ENCODE measurements around the gene CUL3.
"Not testable (repeated sequence)": the region's sequence is repeated elsewhere in the genome, so short reads cannot be mapped to it uniquely, and the experiment has no call there.

Gene CUL3

DNA sequence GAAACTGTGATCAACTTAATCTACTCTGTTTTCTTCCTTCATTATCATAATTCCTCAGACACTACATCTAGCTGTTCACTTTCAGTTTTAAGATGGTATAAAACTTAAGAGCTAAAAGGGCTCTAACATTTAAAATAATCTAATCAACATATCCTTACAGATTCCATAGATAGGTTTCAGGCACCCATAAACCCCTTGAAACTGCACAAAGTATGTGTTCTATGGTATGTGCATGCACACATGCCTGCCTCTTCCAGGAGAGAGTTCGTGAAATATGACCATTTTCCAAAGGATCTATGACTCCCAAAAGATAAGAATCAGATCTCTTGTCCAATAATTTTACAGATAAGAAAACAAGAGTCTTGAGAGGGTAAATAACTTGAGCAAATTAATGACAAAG lies 59.4 kb downstream of the CUL3 start:
- no peak overlapping the region for H3K9ac ChIP-seq
- no peaks in the 10 kb centered on the region for H3K27me3 ChIP-seq (ENCODE audit: insufficient read depth, low read depth)
- peaks cover 68% of the 10 kb centered on the region for H3K79me2 ChIP-seq (ENCODE audit: insufficient read depth, low read depth)
- no peak overlapping the region for H2AFZ ChIP-seq (ENCODE audit: low read depth)
- H3K27ac ChIP-seq, result no peak overlapping the region
- no peak overlapping the region for H3K4me3 ChIP-seq (IDR thresholded peaks at IDR 0.05; ENCODE audit: insufficient read depth, low read depth, low read length)
- peaks cover 40% of the 10 kb centered on the region for H4K20me1 ChIP-seq (ENCODE audit: insufficient read depth)
- H3K4me1 ChIP-seq (ENCODE audit: low read depth, poor library complexity, severe bottlenecking), result peaks cover 74% of the 10 kb centered on the region
- H3K4me2 ChIP-seq, result no peak overlapping the region
- TF ChIP-seq, protein P1, sequence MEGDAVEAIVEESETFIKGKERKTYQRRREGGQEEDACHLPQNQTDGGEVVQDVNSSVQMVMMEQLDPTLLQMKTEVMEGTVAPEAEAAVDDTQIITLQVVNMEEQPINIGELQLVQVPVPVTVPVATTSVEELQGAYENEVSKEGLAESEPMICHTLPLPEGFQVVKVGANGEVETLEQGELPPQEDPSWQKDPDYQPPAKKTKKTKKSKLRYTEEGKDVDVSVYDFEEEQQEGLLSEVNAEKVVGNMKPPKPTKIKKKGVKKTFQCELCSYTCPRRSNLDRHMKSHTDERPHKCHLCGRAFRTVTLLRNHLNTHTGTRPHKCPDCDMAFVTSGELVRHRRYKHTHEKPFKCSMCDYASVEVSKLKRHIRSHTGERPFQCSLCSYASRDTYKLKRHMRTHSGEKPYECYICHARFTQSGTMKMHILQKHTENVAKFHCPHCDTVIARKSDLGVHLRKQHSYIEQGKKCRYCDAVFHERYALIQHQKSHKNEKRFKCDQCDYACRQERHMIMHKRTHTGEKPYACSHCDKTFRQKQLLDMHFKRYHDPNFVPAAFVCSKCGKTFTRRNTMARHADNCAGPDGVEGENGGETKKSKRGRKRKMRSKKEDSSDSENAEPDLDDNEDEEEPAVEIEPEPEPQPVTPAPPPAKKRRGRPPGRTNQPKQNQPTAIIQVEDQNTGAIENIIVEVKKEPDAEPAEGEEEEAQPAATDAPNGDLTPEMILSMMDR (conservative IDR thresholded peaks at IDR 0.05; ENCODE audit: low read depth, low read length), result no peak
- no peaks in the 10 kb centered on the region for H3K36me3 ChIP-seq (ENCODE audit: insufficient read depth)

DNA sequence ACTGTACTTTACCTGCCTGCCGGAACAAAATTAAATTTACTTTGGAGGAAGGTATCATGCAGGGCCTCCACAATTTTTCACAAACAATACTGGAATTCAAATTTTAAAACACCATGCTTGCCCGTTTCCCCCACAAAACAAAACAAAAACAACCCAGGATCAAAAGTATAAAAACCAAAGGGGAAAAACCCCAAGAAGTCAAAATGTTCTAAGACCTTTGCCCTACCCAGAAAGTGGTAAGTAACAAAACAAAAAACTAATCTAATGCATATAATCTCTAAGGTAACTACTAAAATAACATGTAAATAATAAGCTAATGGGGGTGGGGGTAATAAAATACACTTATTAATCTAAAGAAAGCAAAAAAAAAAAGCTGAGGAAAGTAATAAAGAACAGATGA lies 60.5 kb downstream of the CUL3 start:
- H4K20me1 ChIP-seq (ENCODE audit: insufficient read depth), result peaks cover 38% of the 10 kb centered on the region
- H3K79me2 ChIP-seq (ENCODE audit: insufficient read depth, low read depth), result peaks cover 76% of the 10 kb centered on the region
- H3K27ac ChIP-seq, result no peak overlapping the region
- H3K4me3 ChIP-seq (IDR thresholded peaks at IDR 0.05; ENCODE audit: insufficient read depth, low read depth, low read length), result no peak overlapping the region
- no peaks in the 10 kb centered on the region for H3K27me3 ChIP-seq (ENCODE audit: insufficient read depth, low read depth)
- H3K36me3 ChIP-seq (ENCODE audit: insufficient read depth), result no peaks in the 10 kb centered on the region
- no peak overlapping the region for H3K9ac ChIP-seq
- peaks cover 78% of the 10 kb centered on the region for H3K4me1 ChIP-seq (ENCODE audit: low read depth, poor library complexity, severe bottlenecking)
- H2AFZ ChIP-seq (ENCODE audit: low read depth), result no peak overlapping the region
- H3K4me2 ChIP-seq, result peak overlapping the region; percentile 45; the same call in 1 of the 2 replicates
- TF ChIP-seq, protein P1 (conservative IDR thresholded peaks at IDR 0.05; ENCODE audit: low read depth, low read length), result no peak

DNA sequence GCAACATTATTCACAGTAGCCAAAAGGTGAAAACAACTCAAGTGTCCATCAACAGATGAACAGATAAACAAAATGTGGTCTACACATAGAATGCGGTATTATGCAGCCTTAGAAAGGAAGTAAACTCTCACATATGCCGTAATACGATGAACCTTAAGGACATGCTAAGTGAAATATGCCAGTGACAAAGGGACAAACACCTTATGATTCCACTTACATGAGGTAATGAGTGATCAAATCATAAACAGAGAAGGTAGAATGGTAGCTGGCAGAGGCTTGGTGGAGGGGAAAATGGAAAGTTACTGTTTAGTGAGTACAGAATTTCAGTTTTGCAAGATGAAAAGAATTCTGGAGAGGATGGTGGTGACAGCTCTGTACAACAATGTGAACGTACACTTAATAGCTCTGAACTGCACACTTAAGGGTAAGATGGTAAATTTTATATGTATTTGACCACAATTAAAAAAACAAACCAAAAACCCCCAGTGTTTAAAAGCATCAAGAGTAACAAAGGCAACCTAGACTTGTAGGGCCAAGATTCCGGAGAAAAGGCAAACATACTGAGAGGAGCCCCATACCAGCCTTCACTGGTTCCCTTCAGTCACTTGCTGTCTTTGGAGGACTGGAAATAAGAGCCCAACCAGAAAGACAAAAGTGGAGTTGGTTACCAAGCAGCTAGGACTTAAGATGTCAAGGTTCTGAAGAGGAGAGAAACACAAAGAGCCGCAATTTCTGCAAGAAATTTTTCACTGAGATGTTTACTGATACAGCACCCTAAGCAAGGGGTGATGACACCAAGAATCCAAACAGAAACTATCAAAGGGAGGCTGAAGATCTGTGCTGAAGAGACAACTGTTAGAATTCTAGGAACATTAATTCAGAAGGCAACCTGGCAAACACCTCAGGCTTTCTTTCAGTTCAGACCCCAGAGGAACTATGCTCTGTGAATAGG lies 61.3 kb downstream of the CUL3 start:
- H3K36me3 ChIP-seq (ENCODE audit: insufficient read depth), result no peaks in the 10 kb centered on the region
- TF ChIP-seq, protein P1 (conservative IDR thresholded peaks at IDR 0.05; ENCODE audit: low read depth, low read length), result no peak
- no peak overlapping the region for H2AFZ ChIP-seq (ENCODE audit: low read depth)
- H3K27me3 ChIP-seq (ENCODE audit: insufficient read depth, low read depth), result no peaks in the 10 kb centered on the region
- no peak overlapping the region for H3K9ac ChIP-seq
- no peak overlapping the region for H3K27ac ChIP-seq
- H3K4me1 ChIP-seq (ENCODE audit: low read depth, poor library complexity, severe bottlenecking), result peaks cover 83% of the 10 kb centered on the region
- H4K20me1 ChIP-seq (ENCODE audit: insufficient read depth), result peaks cover 40% of the 10 kb centered on the region
- H3K79me2 ChIP-seq (ENCODE audit: insufficient read depth, low read depth), result peaks cover 79% of the 10 kb centered on the region
- no peak overlapping the region for H3K4me3 ChIP-seq (IDR thresholded peaks at IDR 0.05; ENCODE audit: insufficient read depth, low read depth, low read length)
- H3K4me2 ChIP-seq, result no peak overlapping the region

DNA sequence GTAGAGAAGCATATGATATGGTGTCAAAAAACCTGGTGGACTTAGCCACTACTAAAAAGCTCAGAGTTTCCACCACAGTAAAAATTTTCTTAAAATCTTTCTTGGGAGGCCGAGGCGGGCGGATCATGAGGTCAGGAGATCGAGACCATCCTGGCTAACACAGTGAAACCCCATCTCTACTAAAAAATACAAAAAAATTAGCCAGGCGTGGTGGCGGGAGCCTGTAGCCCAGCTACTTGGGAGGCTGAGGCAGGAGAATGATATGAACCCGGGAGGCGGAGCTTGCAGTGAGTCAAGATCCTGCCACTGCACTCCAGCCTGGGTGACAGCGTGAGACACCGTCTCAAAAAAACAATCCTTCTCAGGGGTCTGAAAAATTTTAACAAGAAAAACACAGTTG lies 62.7 kb downstream of the CUL3 start:
- H3K36me3 ChIP-seq (ENCODE audit: insufficient read depth); H3K9ac ChIP-seq; H3K27ac ChIP-seq; H3K4me3 ChIP-seq (IDR thresholded peaks at IDR 0.05; ENCODE audit: insufficient read depth, low read depth, low read length); H2AFZ ChIP-seq (ENCODE audit: low read depth); H3K27me3 ChIP-seq (ENCODE audit: insufficient read depth, low read depth): not testable (repeated sequence)
- Histone ChIP-seq H3K79me2 (ENCODE audit: insufficient read depth, low read depth) (peaks cover 80% of the 10 kb centered on the region), H3K4me2 (peak overlapping the region; percentile 55), H3K4me1 (ENCODE audit: low read depth, poor library complexity, severe bottlenecking) (peaks cover 84% of the 10 kb centered on the region), H4K20me1 (ENCODE audit: insufficient read depth) (peaks cover 37% of the 10 kb centered on the region)

DNA sequence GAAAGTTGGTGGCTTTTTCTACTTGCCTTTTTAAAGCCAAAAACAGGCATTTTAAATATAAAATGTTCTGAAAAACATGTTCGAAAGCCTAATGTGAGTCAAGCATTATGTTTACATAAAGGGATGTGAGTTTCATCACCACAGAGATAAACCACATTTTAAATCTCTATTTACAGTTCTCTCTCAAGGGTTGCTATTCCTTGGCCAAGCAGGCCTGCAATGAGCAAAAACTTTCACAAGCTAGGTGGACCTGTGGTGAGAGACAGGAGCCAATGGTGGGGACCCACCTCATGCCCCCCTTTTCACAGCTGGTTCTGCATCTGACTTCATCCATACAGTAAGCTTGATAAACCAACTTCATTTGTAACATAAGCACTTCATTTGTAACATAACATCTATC lies 65.1 kb downstream of the CUL3 start:
- peaks cover 83% of the 10 kb centered on the region for H3K79me2 ChIP-seq (ENCODE audit: insufficient read depth, low read depth)
- H3K4me1 ChIP-seq (ENCODE audit: low read depth, poor library complexity, severe bottlenecking), result peaks cover 73% of the 10 kb centered on the region
- no peak overlapping the region for H3K4me3 ChIP-seq (IDR thresholded peaks at IDR 0.05; ENCODE audit: insufficient read depth, low read depth, low read length)
- no peak overlapping the region for H2AFZ ChIP-seq (ENCODE audit: low read depth)
- H3K4me2 ChIP-seq, result peak overlapping the region; percentile 55
- no peaks in the 10 kb centered on the region for H3K27me3 ChIP-seq (ENCODE audit: insufficient read depth, low read depth)
- H3K27ac ChIP-seq, result peak overlapping the region; percentile 12; the same call in 1 of the 2 replicates
- H4K20me1 ChIP-seq (ENCODE audit: insufficient read depth), result peaks cover 28% of the 10 kb centered on the region
- no peak overlapping the region for H3K9ac ChIP-seq
- H3K36me3 ChIP-seq (ENCODE audit: insufficient read depth), result no peaks in the 10 kb centered on the region
- TF ChIP-seq, protein P1 (conservative IDR thresholded peaks at IDR 0.05; ENCODE audit: low read depth, low read length), result no peak
